Stimulated activated effector memory CD8-positive, alpha-beta T cell treated with anti-CD3 and anti-CD28 coated beads, Interleukin-12 subunit alpha, Interleukin-12 subunit beta, amount 100 ng/mL, for 72 hours (primary cell): ENCODE data around the gene DNLZ.

ENCODE experiments used
- ATAC-seq: fragments of 150-1000 bp; cut with Tn5 transposase; 2 replicates; pipeline ENCODE4 v1.10.0; 2021
- DNase-seq, 2 donors: peaks; one replicate each; pipeline ENCODE4 v3.0.0; 2021 to 2022; ENCODE audit warnings: low spot score in 2 of 2
- H3K27ac Mint-ChIP-seq: one replicate; pipeline ENCODE4 v1.8.0; 2022; ENCODE audit warnings: mild to moderate bottlenecking, mixed read lengths
- H3K36me3 Mint-ChIP-seq: one replicate; pipeline ENCODE4 v1.8.0; 2022; ENCODE audit warnings: mild to moderate bottlenecking, mixed read lengths
- H3K4me1 Mint-ChIP-seq: one replicate; pipeline ENCODE4 v1.8.0; 2022; ENCODE audit warnings: mixed read lengths
- H3K4me3 Mint-ChIP-seq: one replicate; pipeline ENCODE4 v1.8.0; 2022; ENCODE audit warnings: mild to moderate bottlenecking, mixed read lengths
- H3K9me3 Mint-ChIP-seq: one replicate; pipeline ENCODE4 v1.8.0; 2022; ENCODE audit warnings: mixed read lengths

DNLZ gene

DNA sequence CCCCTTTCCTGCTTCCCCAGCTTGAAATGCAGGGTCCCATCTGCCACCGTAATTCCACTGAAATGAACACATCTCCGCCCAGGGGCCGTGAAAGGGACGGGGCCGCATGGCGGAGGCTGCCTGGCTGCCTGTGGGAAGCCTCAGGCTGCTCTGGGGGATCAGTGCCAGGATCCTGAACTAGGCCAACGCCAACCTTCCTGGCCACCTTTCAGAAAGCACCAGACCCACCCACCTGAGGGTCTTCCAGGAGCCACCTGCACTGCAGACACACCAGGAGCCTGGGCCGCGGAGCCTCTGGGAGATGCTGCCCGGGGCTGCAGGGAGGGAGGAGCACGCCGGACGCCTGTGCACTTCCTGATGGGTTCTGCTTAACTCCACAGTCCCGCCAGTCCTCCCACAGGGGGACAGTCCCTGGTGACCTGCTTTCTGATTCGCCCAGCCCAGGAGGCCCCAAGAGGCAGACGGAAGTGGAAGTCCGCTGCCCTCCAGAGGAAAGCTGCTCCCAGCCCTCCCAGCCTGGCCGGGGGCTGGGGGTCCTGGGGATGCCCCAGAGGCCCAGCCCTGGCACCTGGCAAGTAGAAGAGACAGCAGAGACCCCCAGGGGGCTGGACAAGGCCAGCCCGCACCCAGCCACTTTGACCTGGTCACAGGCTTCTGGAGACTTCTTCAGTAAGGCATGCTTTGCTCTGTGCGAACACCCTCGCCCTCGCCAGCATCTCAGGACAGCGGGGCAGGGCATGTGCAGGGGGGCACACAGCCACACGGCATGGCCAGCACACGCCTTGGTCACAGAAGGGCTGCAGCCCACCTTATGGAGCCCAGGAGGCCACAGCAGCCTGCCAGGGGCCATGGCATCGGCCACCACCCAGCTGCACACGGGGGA is 10.0 kb upstream of the DNLZ start, which contains the start of gene CARD9:
Gene CARD9 (minus strand): TSS at position 370 of the 883 bp plus-strand sequence. CDS start 1,591 bp downstream, outside the sequence.
- peak; percentile 56 for ATAC-seq
- Mint-ChIP-seq H3K27ac (peak within 1 kb of the TSS; percentile 37), H3K9me3 (no peaks in the 10 kb centered on the region), H3K4me1 (peaks cover 5% of the 10 kb centered on the region), H3K36me3 (peaks cover 14% of the 10 kb centered on the region), H3K4me3 (peak within 1 kb of the TSS; percentile 53)
- DNase-seq: no peak

DNA sequence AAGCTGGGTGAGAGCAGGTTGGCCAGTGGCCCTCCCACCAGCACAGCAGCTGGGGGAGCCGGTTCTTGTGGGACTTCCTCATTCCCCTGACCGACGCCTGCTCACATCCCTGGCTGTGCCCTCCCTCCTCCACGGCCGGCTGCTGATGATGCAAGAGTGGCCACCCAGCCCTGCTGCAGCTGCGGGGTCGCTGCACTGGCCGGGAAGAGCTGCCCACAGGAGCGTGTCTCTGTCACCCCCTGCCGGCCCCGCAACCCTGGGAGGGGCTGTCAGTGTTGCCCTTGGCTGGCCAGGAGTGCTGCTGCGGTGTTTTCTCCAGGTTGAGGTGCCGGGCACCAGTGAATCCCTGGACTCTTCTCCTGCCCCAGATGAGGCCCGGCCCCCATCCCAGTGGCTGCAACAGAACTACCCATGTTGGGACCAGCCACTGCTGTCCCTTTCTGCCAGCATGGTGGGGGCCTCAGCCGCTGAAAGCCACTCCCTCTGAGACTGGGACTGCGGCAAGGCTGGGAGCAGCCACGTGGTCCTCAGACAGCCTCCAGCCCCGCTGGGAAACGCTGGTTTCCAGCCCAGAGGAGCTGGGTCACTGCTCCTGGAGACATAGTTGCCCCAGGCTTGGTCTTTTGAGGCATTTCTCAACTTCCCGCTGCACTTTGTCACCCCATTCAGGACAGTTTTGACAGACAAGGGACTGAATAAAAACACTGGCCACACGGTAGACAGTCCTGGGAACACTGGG is 9.2 kb upstream of the DNLZ start:
- H3K4me3 Mint-ChIP-seq: peak overlapping the region; percentile 53
- no peaks in the 10 kb centered on the region for H3K9me3 Mint-ChIP-seq
- peaks cover 5% of the 10 kb centered on the region for H3K4me1 Mint-ChIP-seq
- H3K27ac Mint-ChIP-seq: peak overlapping the region; percentile 37
- peaks cover 14% of the 10 kb centered on the region for H3K36me3 Mint-ChIP-seq
- DNase-seq (no peak), ATAC-seq (no peak)

DNA sequence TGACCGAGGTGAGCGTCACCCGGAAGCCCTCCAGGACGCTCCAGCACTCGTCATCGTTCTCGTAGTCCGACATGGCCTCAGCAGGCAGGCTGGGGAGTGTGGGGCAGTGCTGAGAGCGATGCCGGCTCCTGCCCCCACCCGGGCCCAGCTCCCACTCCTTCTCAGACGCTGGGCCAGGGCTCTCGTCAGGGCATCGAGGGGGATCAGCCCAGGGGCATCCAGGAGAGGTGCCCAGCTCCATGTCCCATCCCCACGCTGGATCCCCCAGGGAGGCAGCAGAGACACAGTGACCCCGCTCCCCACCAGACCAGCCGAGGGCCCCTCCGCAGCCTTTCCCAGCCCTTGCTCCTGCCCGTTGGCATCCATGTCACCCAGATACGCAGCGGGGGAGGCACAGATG is 8.5 kb upstream of the DNLZ start:
- H3K4me3 Mint-ChIP-seq: peak overlapping the region; percentile 53

DNA sequence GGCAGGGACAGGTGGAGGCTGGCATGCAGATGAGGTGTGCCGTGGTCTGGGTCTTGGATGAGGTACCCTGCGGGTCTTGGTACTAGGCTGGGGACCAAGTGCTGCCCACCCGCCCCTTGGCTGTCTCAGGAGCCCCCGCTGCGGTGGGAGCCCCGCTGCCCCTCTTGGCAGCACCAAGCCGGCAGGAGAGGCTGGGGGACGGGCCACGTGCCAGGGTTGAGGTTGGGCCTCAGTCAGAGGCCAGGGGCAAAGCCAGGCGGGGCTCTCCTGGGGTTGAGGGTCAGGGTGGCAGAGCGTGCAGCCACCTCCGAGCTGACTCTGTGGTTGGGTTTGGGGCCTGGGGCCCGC is 8.0 kb upstream of the DNLZ start:
- Mint-ChIP-seq H3K4me1 (peaks cover 5% of the 10 kb centered on the region), H3K9me3 (no peaks in the 10 kb centered on the region), H3K36me3 (peaks cover 8% of the 10 kb centered on the region), H3K27ac (no peak overlapping the region), H3K4me3 (no peak overlapping the region)
- DNase-seq (no peak), ATAC-seq (no peak)

More for the DNA sequence above, 8.5 kb upstream of the DNLZ start:
- Mint-ChIP-seq H3K36me3 (peaks cover 13% of the 10 kb centered on the region), H3K9me3 (no peaks in the 10 kb centered on the region), H3K4me1 (peaks cover 5% of the 10 kb centered on the region), H3K27ac (no peak overlapping the region)
- DNase-seq (no peak), ATAC-seq (no peak)

DNA sequence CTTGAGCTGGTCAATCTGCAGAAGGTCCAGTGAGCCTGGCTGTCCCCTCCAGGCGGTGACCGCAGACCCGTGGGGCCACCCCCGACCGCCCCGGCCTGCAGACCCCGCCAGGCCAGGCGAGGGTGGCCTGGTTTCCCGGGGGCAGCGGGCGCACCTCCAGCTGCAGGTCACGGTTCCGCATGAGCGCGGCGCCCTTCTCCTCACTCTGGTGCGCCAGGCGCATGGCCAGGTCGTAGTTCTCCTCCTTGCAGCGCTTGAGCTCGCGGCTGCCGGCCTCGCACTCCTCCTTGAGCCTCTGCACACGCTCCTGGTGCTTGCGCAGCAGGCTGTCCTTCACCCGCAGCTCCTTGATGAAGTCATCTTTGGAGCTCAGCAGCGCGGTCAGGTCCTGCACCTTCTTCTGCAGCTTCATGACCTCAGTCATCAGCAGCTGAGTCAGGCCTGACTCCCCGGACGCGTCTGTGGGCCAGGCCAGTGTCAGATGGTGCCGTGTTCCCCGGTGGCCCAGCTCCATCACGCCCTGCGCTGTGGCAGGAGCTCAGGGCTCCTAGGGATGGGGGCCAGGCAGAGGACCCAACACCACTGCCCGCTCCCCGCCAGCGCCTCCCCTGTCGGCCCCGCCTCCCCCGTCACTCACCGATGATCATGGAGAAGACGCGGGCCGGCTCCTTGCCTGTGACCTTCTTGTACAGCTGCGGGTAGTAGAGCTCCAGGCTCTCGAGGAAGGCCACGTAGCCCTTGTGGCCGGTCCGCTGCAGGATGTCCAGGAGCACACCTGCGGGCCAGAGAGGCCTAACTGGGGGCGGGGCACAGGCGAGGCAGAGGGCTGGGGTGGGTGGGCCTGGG is 7.4 kb upstream of the DNLZ start:
- peaks cover 5% of the 10 kb centered on the region for H3K4me1 Mint-ChIP-seq
- H3K36me3 Mint-ChIP-seq: peaks cover 6% of the 10 kb centered on the region
- ATAC-seq: no peak
- H3K4me3 Mint-ChIP-seq: no peak overlapping the region
- no peaks in the 10 kb centered on the region for H3K9me3 Mint-ChIP-seq
- DNase-seq: no peak
- no peak overlapping the region for H3K27ac Mint-ChIP-seq

DNA sequence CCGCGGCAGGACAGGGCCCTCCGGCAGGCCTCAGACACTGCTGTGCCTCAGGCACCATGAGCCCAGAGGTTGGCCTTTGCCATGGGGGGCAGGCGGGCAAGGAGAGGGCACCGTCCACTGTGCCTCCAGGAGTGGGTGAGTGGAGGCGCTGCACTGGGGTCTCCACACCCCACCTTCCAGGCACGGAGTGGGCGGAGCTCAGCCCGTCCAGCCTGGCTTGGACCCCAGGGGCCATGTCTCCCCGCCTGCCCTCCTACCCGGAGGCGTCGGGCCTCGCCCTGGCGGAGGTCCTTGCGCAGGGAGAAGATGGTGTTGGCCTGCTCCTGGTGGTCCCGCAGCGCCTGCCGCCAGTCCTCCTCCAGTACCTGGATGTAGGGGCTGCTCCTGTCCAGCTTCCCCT is 6.5 kb upstream of the DNLZ start:
- DNase-seq (no peak), ATAC-seq (no peak)
- H3K4me3 Mint-ChIP-seq: no peak overlapping the region
- H3K4me1 Mint-ChIP-seq: peaks cover 5% of the 10 kb centered on the region
- H3K36me3 Mint-ChIP-seq: no peaks in the 10 kb centered on the region
- no peaks in the 10 kb centered on the region for H3K9me3 Mint-ChIP-seq
- H3K27ac Mint-ChIP-seq: no peak overlapping the region

DNA sequence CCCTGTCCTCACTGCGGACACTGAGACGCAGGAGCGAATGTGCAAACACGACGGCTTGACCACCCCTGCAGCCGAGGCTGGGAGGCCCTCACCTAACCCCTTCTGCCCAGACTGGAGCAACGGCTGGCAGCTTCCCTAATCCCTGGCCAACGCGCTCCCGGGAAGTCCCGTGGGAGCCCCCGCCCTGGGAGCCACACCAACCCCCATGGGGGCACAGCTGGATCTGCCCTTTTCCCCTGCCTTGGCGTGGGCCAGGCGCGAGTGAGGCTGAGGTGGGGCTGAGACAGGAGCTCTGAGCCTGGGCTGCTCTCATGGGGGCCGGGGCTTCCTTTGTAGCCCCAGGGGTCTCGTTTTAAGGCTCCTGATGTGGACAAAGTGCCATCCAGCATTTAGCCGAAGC is 4.6 kb upstream of the DNLZ start:
- Mint-ChIP-seq H3K27ac (no peak overlapping the region), H3K9me3 (no peaks in the 10 kb centered on the region), H3K4me1 (peaks cover 5% of the 10 kb centered on the region), H3K36me3 (peaks cover 3% of the 10 kb centered on the region), H3K4me3 (no peak overlapping the region)
- no peak for DNase-seq
- ATAC-seq: no peak

DNA sequence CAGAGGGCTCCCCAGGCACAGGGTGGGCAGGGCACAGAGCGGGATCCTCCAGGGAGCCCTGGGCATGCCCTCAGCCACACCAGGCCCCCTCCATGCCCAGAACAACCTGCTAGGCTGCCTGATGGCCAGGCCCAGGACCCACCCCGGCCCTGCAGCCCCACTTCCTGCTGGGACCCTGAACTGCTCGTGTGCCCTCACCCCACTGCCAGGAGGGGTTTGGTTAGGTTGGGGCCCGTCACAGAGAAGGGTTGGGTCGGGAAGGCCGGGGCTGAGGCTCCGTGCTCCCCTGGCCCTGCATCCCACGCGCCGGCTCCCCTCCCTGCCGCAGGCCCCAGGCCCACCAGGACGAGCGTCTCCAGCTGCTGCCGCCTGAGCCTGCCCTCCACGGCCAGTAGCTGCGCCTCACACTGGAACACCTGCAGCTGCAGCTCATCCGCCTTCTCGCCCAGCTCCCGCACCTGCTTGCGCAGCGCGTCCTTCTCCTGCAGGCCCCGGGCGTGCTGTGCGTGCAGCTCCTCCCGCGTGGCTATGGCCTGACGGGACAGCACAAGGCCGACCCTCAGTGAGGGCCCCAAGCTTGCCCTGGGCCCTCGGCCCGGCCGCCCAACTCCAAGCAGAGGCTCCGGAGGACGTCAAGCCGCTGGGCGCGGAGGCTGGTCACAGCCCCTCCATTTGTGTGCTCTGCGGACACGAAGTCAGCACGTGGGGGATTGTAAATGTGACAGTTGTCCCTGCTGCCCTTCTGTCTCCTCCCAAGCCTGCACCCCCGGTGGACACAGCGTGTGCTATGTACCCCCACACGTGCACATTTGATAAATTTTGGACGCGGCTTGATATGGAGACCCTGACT is 4.0 kb upstream of the DNLZ start:
- peaks cover 5% of the 10 kb centered on the region for H3K4me1 Mint-ChIP-seq
- no peaks in the 10 kb centered on the region for H3K9me3 Mint-ChIP-seq
- H3K27ac Mint-ChIP-seq: no peak overlapping the region
- no peak overlapping the region for H3K4me3 Mint-ChIP-seq
- ATAC-seq (no peak), DNase-seq (no peak)
- H3K36me3 Mint-ChIP-seq: peaks cover 8% of the 10 kb centered on the region

DNA sequence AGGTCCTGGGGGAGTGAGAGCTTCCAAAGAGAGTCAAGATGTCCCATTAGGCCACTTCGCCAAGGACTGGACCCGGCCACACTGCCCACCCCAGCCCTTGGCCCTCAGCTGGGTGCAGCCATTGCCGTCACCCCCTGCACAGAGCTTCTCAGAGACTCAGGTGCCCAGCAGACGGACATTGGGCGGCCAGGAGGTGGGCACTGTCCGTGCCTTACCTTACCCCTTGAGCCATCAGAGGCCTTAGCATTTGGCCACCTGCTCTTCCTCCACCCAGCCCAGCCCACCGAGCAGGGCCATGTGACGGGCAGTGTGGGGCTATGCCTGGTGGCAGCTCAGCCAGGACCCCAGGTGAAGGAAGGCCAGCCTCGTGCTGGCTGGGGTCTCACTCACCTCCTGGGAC is 3.3 kb upstream of the DNLZ start:
- Mint-ChIP-seq H3K4me1 (peaks cover 9% of the 10 kb centered on the region), H3K36me3 (peaks cover 8% of the 10 kb centered on the region), H3K27ac (peak overlapping the region; percentile 10), H3K9me3 (no peaks in the 10 kb centered on the region), H3K4me3 (no peak overlapping the region)
- ATAC-seq (no peak), DNase-seq (no peak)

DNA sequence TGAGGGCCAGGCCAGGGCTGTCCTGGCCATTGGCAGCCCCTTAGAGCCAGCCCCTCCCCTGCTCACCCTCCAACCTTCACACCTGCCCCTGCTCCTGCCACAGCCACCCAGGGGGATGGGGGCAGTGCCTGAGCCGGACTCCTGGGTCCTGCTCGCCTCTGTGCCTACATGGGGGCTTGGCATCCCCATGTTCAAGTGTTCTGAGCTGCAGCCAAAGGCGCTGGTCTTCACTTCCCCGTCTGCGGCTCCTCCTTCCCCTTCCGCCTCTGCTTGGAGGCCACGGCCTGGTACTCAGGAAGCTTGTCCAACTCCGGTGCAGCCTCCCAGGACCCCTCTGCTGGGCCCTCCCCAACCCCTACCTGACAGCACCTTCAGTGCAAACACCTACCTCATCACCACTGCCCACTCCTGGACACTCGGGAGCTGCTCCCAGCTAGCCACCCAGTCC is 2.3 kb upstream of the DNLZ start:
- H3K36me3 Mint-ChIP-seq: peaks cover 8% of the 10 kb centered on the region
- peak overlapping the region; percentile 10 for H3K27ac Mint-ChIP-seq
- no peak overlapping the region for H3K4me3 Mint-ChIP-seq
- H3K4me1 Mint-ChIP-seq: peaks cover 9% of the 10 kb centered on the region
- no peak for ATAC-seq
- no peaks in the 10 kb centered on the region for H3K9me3 Mint-ChIP-seq
- DNase-seq: no peak

DNA sequence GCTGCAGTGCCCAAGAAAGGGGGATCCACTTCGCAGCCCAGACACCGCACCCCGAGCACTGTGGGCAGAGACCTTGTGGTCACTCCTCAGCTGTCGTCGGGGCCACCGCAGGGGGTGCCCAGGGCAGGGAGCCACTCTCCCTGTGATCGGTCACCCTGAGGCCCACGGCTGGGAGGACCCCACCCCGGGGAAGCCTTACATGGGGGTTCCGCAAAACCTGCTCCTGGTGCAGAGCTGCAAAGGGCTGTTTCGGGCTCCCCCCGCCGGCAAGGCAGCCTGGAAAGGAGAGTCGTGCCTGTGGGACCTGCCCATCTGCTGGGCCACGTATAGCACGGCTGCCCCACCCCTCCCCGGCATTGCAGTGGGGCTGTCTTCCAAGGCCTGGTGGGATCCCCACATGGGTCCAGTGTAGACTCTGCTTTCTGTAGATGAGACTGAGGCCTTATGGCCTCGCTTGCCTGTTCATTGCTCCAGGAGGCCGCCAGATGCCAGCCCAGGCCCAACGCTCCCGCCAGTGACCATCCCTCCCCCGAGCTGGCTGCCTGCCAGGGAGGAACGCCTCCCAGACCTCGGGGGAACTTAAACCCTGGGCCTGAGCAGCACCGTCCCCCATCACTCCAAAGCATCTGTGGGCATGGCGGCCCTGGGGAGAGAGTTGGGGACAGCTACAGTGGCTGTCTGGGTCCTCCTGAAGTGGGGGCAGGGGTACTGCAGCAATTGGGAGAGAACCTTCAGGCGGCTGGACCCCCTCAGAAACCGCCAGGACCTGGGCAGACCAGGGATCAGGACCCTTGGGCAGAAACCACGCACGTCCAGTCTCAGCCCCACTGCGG is 1.6 kb upstream of the DNLZ start:
- no peak overlapping the region for H3K27ac Mint-ChIP-seq
- peaks cover 8% of the 10 kb centered on the region for H3K36me3 Mint-ChIP-seq
- H3K9me3 Mint-ChIP-seq: no peaks in the 10 kb centered on the region
- ATAC-seq: no peak
- H3K4me3 Mint-ChIP-seq: peak overlapping the region; percentile 66
- peaks cover 9% of the 10 kb centered on the region for H3K4me1 Mint-ChIP-seq
- no peak for DNase-seq

DNA sequence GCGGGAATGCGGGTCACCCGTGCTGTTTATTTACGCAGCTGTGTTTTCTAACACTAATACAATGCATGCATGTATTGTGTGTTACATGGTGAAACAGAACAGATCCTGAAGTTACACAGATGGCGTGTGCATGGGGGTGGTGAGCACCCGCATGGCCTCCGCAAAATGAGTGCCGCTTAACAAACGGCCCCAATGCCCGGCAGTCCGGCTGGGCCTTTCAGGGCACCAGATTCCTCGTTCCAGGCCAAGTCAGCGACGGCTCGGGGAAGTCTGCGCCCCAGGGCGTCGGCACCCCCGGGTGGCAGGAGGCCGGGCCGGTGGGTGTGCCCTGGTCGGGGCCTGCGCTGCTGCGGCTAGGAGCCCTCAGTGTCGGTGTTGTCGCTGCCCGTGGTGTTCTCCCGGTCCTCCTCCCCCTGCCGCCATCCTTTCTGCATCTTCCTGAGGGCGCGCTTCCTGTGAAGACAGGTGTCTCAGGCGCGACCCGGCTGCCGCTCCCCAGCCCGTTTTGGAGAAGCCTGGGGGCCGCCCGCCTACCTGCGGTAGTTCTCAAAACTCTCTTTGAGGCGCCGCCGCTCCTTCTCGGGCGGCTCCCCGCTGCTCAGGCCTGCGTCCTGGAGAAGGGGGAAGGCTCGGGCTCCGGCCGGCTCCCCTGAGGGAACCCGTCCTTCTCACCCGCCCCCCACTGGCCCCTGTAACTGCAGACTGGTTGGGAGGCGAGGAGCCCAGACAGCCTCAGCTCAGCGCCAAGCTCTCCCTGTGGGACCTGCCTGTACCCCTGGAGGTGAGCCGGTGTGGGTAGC is 605 bp upstream of the DNLZ start:
- DNase-seq (no peak), ATAC-seq (no peak)
- Mint-ChIP-seq H3K4me3 (peak overlapping the region; percentile 66), H3K36me3 (peaks cover 8% of the 10 kb centered on the region), H3K9me3 (no peaks in the 10 kb centered on the region), H3K4me1 (peaks cover 9% of the 10 kb centered on the region), H3K27ac (no peak overlapping the region)

DNA sequence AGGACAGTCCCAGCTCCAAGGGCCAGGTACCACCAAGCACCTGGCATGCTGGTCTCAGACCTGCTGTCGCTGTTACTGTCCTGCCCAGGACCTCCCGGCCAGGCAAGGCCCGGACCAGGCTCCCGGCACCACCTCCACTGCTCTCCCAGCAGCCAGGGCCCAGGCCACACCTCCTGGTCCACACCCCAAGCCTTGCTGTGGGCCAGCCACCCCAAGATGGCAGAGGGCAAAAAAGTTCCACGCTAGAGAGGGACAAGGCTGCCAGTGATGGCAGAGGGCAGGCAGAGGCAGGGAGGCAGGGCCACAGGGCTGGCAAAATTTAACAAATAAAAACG is 1.1 kb downstream of the DNLZ start:
- H3K36me3 Mint-ChIP-seq: peaks cover 14% of the 10 kb centered on the region
- DNase-seq (no peak), ATAC-seq (no peak)
- peak overlapping the region; percentile 81 for H3K27ac Mint-ChIP-seq
- peaks cover 9% of the 10 kb centered on the region for H3K4me1 Mint-ChIP-seq
- H3K9me3 Mint-ChIP-seq: no peaks in the 10 kb centered on the region
- H3K4me3 Mint-ChIP-seq: peak overlapping the region; percentile 66
